Measurements from ENCODE around the gene SUMF2. TPM values are rescaled to one million over a fixed set of nuclear protein-coding genes. Genes with fewer than 3 reads are reported as not detected.
"Not testable (repeated sequence)": the region's sequence is repeated elsewhere in the genome, so short reads cannot be mapped to it uniquely, and the experiment has no call there.

The SUMF2 gene
- total and polyA plus RNA-seq, 2 of the 13 experiments (the other 11 are each of a cell fraction or from before 2014, with no cell fraction given), result 48.9 to 54.4 TPM

- TF ChIP-seq CREB3 (CRISPR knock-in tag; IDR thresholded peaks at IDR 0.05), result no peak
- no peak for TF ChIP-seq ZNF513 (CRISPR knock-in tag; conservative IDR thresholded peaks at IDR 0.05)
- TF ChIP-seq KAT7 (CRISPR knock-in tag; IDR thresholded peaks at IDR 0.05; ENCODE audit: borderline replicate concordance), result no peak
- TF ChIP-seq GLMP (CRISPR knock-in tag; IDR thresholded peaks at IDR 0.05; ENCODE audit: borderline replicate concordance), result no peak
These were observed 46.5 kb downstream of the SUMF2 start (continued) for GRCh38 chr7:56110611-56111010.

GRCh38 chr7:56112244-56112643, 48.2 kb downstream of the SUMF2 start:
- H3K9ac ChIP-seq (ENCODE audit: insufficient read depth, low read depth, low read length); H3K9me3 ChIP-seq (ENCODE audit: low read length); CTCF ChIA-PET (ENCODE audit: low intra/inter-chr PET ratio, low total read pairs); H3K4me3 ChIP-seq (replicated peaks in 1 of 3; ENCODE audit: insufficient read depth in 1 of 3, low read depth in 2 of 3, low read length in 3 of 3); H3K79me2 ChIP-seq (ENCODE audit: insufficient read depth, low read length); H3K4me2 ChIP-seq (ENCODE audit: low read depth, low read length); in situ Hi-C loops (cut with HindIII; ENCODE audit: extremely low pct_ligation_motif_present, low pct_unique_long_range_greater_than_20kb); H2AFZ ChIP-seq (ENCODE audit: low read length); FAIRE-seq; POLR2A ChIA-PET; BruUV-seq (replicated peaks); H3K36me3 ChIP-seq (replicated peaks in 1 of 2; ENCODE audit: control insufficient read depth in 1 of 2, insufficient read depth in 2 of 2, low read length in 2 of 2); DNase-seq (ENCODE audit: low spot score); H3K27ac ChIP-seq (ENCODE audit: extremely low read length, insufficient read depth, low read length); H3K4me1 ChIP-seq (ENCODE audit: insufficient read depth, low read length); H3K27me3 ChIP-seq (ENCODE audit: control insufficient read depth in 1 of 2, insufficient read depth in 2 of 2, low read length in 2 of 2); ATAC-seq; intact Hi-C loops (cut with micrococcal nuclease; ENCODE audit: unreplicated experiment); H4K20me1 ChIP-seq (ENCODE audit: insufficient read depth, low read length): not testable (repeated sequence)
- TF ChIP-seq ZNF121 (CRISPR knock-in tag; IDR thresholded peaks at IDR 0.05), result peak; percentile 50; the same call in 1 of the 2 replicates
- WGBS (ENCODE audit: low lambda C conversion rate), result 52% methylated on average over 3 of the region's 3 CpGs

Data from HepG2 (cell line).